ENCODE data around the gene ABCA4.

ABCA4 gene

GRCh38 chr1:94069919-94070285 is 51.0 kb downstream of the ABCA4 start:
- Histone ChIP-seq H3K79me2 (ENCODE audit: low read length) (no peaks in the 10 kb centered on the region), H3F3A (ENCODE audit: insufficient read depth, low read length) (no peaks in the 10 kb centered on the region), H3K4me1 (ENCODE audit: low read length) (no peaks in the 10 kb centered on the region), H3K27ac (ENCODE audit: low read length) (no peak overlapping the region), H3K27me3 (replicated peaks; ENCODE audit: insufficient read depth, low read length) (no peaks in the 10 kb centered on the region), H3K9me3 (replicated peaks; ENCODE audit: insufficient read depth, low read length) (no peaks in the 10 kb centered on the region), H3K36me3 (replicated peaks; ENCODE audit: insufficient read depth, low read length) (no peaks in the 10 kb centered on the region), H3K4me2 (ENCODE audit: low read depth, low read length) (no peak overlapping the region), H3K9me2 (replicated peaks; ENCODE audit: insufficient read depth, low read length) (no peaks in the 10 kb centered on the region), H4K20me1 (ENCODE audit: insufficient read depth, low read length) (no peaks in the 10 kb centered on the region), H2AFZ (ENCODE audit: low read length) (no peak overlapping the region), H3K4me3 (ENCODE audit: low read length) (no peak overlapping the region), H3K9ac (ENCODE audit: low read length) (no peak overlapping the region)
- TF ChIP-seq EZH2phosphoT487 (IDR thresholded peaks at IDR 0.05; ENCODE audit: low read length) (no peak), CTCF (IDR thresholded peaks at IDR 0.05; ENCODE audit: low read length) (no peak), EZH2 (optimal IDR thresholded peaks at IDR 0.05; ENCODE audit: low read depth, low read length) (no peak)
- DNase-seq = no peak

GRCh38 chr1:94068999-94069918 is 51.7 kb downstream of the ABCA4 start:
- Histone ChIP-seq H4K20me1 (ENCODE audit: insufficient read depth, low read length) (no peaks in the 10 kb centered on the region), H2AFZ (ENCODE audit: low read length) (no peak overlapping the region), H3K36me3 (replicated peaks; ENCODE audit: insufficient read depth, low read length) (no peaks in the 10 kb centered on the region), H3K9me2 (replicated peaks; ENCODE audit: insufficient read depth, low read length) (no peaks in the 10 kb centered on the region), H3K4me3 (ENCODE audit: low read length) (no peak overlapping the region), H3K27me3 (replicated peaks; ENCODE audit: insufficient read depth, low read length) (no peaks in the 10 kb centered on the region), H3K9ac (ENCODE audit: low read length) (no peak overlapping the region), H3K4me2 (ENCODE audit: low read depth, low read length) (no peak overlapping the region), H3K9me3 (replicated peaks; ENCODE audit: insufficient read depth, low read length) (no peaks in the 10 kb centered on the region), H3K27ac (ENCODE audit: low read length) (no peak overlapping the region), H3K4me1 (ENCODE audit: low read length) (no peaks in the 10 kb centered on the region), H3F3A (ENCODE audit: insufficient read depth, low read length) (no peaks in the 10 kb centered on the region), H3K79me2 (ENCODE audit: low read length) (no peaks in the 10 kb centered on the region)
- no peak for DNase-seq
- TF ChIP-seq EZH2phosphoT487 (IDR thresholded peaks at IDR 0.05; ENCODE audit: low read length) (no peak), CTCF (IDR thresholded peaks at IDR 0.05; ENCODE audit: low read length) (no peak), EZH2 (optimal IDR thresholded peaks at IDR 0.05; ENCODE audit: low read depth, low read length) (no peak)

GRCh38 chr1:94068096-94068998 is 52.6 kb downstream of the ABCA4 start:
- no peaks in the 10 kb centered on the region for H3K27me3 ChIP-seq (replicated peaks; ENCODE audit: insufficient read depth, low read length)

More at GRCh38 chr1:94068096-94068998, 52.6 kb downstream of the ABCA4 start:
- H3K27ac ChIP-seq (ENCODE audit: low read length) = no peak overlapping the region
- no peak overlapping the region for H2AFZ ChIP-seq (ENCODE audit: low read length)
- no peaks in the 10 kb centered on the region for H4K20me1 ChIP-seq (ENCODE audit: insufficient read depth, low read length)
- no peak for TF ChIP-seq EZH2 (optimal IDR thresholded peaks at IDR 0.05; ENCODE audit: low read depth, low read length)
- no peak for TF ChIP-seq EZH2phosphoT487 (IDR thresholded peaks at IDR 0.05; ENCODE audit: low read length)
- no peak for TF ChIP-seq CTCF (IDR thresholded peaks at IDR 0.05; ENCODE audit: low read length)
- no peaks in the 10 kb centered on the region for H3K9me2 ChIP-seq (replicated peaks; ENCODE audit: insufficient read depth, low read length)
- H3K79me2 ChIP-seq (ENCODE audit: low read length) = no peaks in the 10 kb centered on the region
- H3F3A ChIP-seq (ENCODE audit: insufficient read depth, low read length) = no peaks in the 10 kb centered on the region
- H3K4me3 ChIP-seq (ENCODE audit: low read length) = no peak overlapping the region
- no peak overlapping the region for H3K4me2 ChIP-seq (ENCODE audit: low read depth, low read length)
- no peaks in the 10 kb centered on the region for H3K36me3 ChIP-seq (replicated peaks; ENCODE audit: insufficient read depth, low read length)
- no peak overlapping the region for H3K9ac ChIP-seq (ENCODE audit: low read length)
- no peak for DNase-seq
- H3K9me3 ChIP-seq (replicated peaks; ENCODE audit: insufficient read depth, low read length) = no peaks in the 10 kb centered on the region
- H3K4me1 ChIP-seq (ENCODE audit: low read length) = no peaks in the 10 kb centered on the region
